GM12892 (cell line): ENCODE results near the gene ERGIC1.
"Not testable (repeated sequence)": the region's sequence is repeated elsewhere in the genome, so short reads cannot be mapped to it uniquely, and the experiment has no call there.

Source experiments
- POLR2A ChIP-seq: IDR thresholded peaks from 2 replicates; pipeline ENCODE4 v1.6.1; 2011; ENCODE audit warnings: low read depth, low read length, control low read depth
- POLR2AphosphoS5 ChIP-seq: IDR thresholded peaks from 2 replicates; pipeline ENCODE4 v1.6.1; 2011; ENCODE audit warnings: low read depth, low read length, control low read depth
- TAF1 ChIP-seq: IDR thresholded peaks from 2 replicates; pipeline ENCODE4 v1.6.1; 2011; ENCODE audit warnings: low read depth, mild to moderate bottlenecking, control low read depth, low read length, borderline replicate concordance

GRCh38 chr5:172847584-172847983, 13.5 kb downstream of the ERGIC1 start:
- TF ChIP-seq POLR2A, TAF1, POLR2AphosphoS5: not testable (repeated sequence)
